Measurements from ENCODE around the gene LGR4. TPM values are rescaled to one million over a fixed set of nuclear protein-coding genes. Genes with fewer than 3 reads are reported as not detected.

LGR4 gene
- total and polyA plus RNA-seq, 2 donors (not counting 1 experiment from before 2014, with no cell fraction given): 0.92 to 3.3 TPM

DNA sequence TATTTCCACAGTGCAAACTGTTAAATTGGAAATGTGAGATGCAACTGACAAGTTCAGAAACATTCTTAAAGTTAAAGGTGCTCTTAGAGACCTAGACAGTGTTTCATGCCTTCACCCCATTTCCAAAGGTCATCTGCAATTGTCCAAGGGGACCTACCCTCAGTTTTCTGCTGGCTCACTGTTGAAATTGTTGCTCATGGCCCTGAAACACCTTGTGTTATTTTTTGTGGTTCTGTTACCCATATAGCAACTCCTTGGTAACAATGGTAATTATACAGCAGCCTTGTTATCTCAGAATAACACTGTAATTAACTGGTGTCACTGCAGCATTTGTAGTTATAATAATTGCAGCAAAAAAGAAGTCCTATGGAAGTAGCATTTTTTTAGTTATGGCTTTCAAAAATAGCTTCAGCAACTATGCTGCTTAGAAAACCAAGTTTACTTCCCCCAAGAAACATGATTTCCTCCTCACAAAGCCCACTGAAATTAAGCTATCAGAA lies 60.3 kb downstream of the LGR4 start:
- H3K4me2 ChIP-seq (replicated peaks; ENCODE audit: low read depth, low read length, poor library complexity, severe bottlenecking): no peak overlapping the region

DNA sequence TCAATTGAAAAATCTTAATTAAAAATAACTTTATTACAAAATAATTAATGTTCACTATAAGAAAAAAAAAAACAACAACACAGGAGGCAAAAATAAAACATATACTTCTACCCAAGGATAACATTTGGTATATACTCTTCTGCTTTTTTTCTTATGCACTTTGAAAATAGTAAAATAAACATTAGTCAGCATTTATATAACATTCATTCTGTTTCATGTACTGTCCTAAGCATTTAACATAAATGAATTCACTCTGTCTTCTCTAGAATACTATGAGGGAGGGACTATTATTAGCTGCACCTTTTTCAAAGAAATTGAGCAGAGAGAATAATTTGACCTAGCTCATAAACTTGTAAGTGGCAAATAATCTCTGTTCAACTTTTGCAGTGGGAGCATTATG lies 61.3 kb downstream of the LGR4 start:
- no peaks in the 10 kb centered on the region for H3K4me1 Mint-ChIP-seq
- POLR2A ChIA-PET: no interaction called here
- H3K27ac Mint-ChIP-seq: no peak overlapping the region
- H3K4me3 Mint-ChIP-seq: no peak overlapping the region
- Histone ChIP-seq H3K27me3 (replicated peaks in 1 of 4; ENCODE audit: control extremely low read depth in 1 of 4, control insufficient read depth in 3 of 4, insufficient read depth in 4 of 4, low read length in 3 of 4) (no peaks in the 10 kb centered on the region), H2AFZ (ENCODE audit: insufficient read depth, low read depth, low read length, poor library complexity, severe bottlenecking) (no peak overlapping the region), H3K79me2 (ENCODE audit: control insufficient read depth, insufficient read depth, low read length) (no peaks in the 10 kb centered on the region), H3K4me1 (ENCODE audit: control insufficient read depth in 2 of 2, insufficient read depth in 2 of 2, low read length in 2 of 2) (no peaks in the 10 kb centered on the region), H3K9me3 (ENCODE audit: control extremely low read depth in 1 of 3, control insufficient read depth in 2 of 3, insufficient read depth in 1 of 3, low read length in 2 of 3) (no peaks in the 10 kb centered on the region), H3K4me2 (replicated peaks; ENCODE audit: low read depth, low read length, poor library complexity, severe bottlenecking) (no peak overlapping the region), H3K4me3 (ENCODE audit: control extremely low read depth in 1 of 5, extremely low read depth in 1 of 5, insufficient read depth in 1 of 5, low read depth in 2 of 5, low read length in 4 of 5) (no peak overlapping the region), H4K20me1 (ENCODE audit: control insufficient read depth, insufficient read depth, low read length, poor library complexity, severe bottlenecking) (no peaks in the 10 kb centered on the region), H3K27ac (ENCODE audit: low read length in 2 of 2) (no peak overlapping the region), H3K9ac (ENCODE audit: low read length) (no peak overlapping the region), H3K36me3 (replicated peaks in 1 of 2; ENCODE audit: control extremely low read depth in 1 of 2, control insufficient read depth in 1 of 2, extremely low read depth in 1 of 2, insufficient read depth in 2 of 2, low read length in 1 of 2) (no peaks in the 10 kb centered on the region)
- TF ChIP-seq, protein P1, sequence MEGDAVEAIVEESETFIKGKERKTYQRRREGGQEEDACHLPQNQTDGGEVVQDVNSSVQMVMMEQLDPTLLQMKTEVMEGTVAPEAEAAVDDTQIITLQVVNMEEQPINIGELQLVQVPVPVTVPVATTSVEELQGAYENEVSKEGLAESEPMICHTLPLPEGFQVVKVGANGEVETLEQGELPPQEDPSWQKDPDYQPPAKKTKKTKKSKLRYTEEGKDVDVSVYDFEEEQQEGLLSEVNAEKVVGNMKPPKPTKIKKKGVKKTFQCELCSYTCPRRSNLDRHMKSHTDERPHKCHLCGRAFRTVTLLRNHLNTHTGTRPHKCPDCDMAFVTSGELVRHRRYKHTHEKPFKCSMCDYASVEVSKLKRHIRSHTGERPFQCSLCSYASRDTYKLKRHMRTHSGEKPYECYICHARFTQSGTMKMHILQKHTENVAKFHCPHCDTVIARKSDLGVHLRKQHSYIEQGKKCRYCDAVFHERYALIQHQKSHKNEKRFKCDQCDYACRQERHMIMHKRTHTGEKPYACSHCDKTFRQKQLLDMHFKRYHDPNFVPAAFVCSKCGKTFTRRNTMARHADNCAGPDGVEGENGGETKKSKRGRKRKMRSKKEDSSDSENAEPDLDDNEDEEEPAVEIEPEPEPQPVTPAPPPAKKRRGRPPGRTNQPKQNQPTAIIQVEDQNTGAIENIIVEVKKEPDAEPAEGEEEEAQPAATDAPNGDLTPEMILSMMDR (IDR thresholded peaks at IDR 0.05): no peak
- no peak for TF ChIP-seq EZH2 (IDR thresholded peaks at IDR 0.05; ENCODE audit: borderline replicate concordance, insufficient read depth, low read depth, low read length, poor library complexity, severe bottlenecking)
- peaks cover 4% of the 10 kb centered on the region for H3K27me3 Mint-ChIP-seq
- H3K9me3 Mint-ChIP-seq (ENCODE audit: insufficient read depth): no peaks in the 10 kb centered on the region
- ATAC-seq (ENCODE audit: low read depth): no peak
- CTCF ChIA-PET: no interaction called here
- no peak for DNase-seq
- intact Hi-C loops (cut with micrococcal nuclease): no loop called here

More for the DNA sequence above, 60.3 kb downstream of the LGR4 start:
- H3K27me3 Mint-ChIP-seq: peaks cover 4% of the 10 kb centered on the region
- H3K36me3 ChIP-seq (replicated peaks in 1 of 2; ENCODE audit: control extremely low read depth in 1 of 2, control insufficient read depth in 1 of 2, extremely low read depth in 1 of 2, insufficient read depth in 2 of 2, low read length in 1 of 2): no peaks in the 10 kb centered on the region
- no peak for TF ChIP-seq EZH2 (IDR thresholded peaks at IDR 0.05; ENCODE audit: borderline replicate concordance, insufficient read depth, low read depth, low read length, poor library complexity, severe bottlenecking)
- TF ChIP-seq, protein P1 (IDR thresholded peaks at IDR 0.05): no peak
- intact Hi-C loops (cut with micrococcal nuclease): no loop called here
- DNase-seq (no peak), ATAC-seq (ENCODE audit: low read depth) (no peak)
- CTCF ChIA-PET: no interaction called here
- no peaks in the 10 kb centered on the region for H3K9me3 ChIP-seq (ENCODE audit: control extremely low read depth in 1 of 3, control insufficient read depth in 2 of 3, insufficient read depth in 1 of 3, low read length in 2 of 3)
- POLR2A ChIA-PET: no interaction called here
- no peak overlapping the region for H3K9ac ChIP-seq (ENCODE audit: low read length)
- H3K4me1 Mint-ChIP-seq: no peaks in the 10 kb centered on the region
- H3K4me1 ChIP-seq (ENCODE audit: control insufficient read depth in 2 of 2, insufficient read depth in 2 of 2, low read length in 2 of 2): no peaks in the 10 kb centered on the region
- no peak overlapping the region for H3K4me3 Mint-ChIP-seq
- H3K27me3 ChIP-seq (replicated peaks in 1 of 4; ENCODE audit: control extremely low read depth in 1 of 4, control insufficient read depth in 3 of 4, insufficient read depth in 4 of 4, low read length in 3 of 4): no peaks in the 10 kb centered on the region
- no peaks in the 10 kb centered on the region for H3K9me3 Mint-ChIP-seq (ENCODE audit: insufficient read depth)
- no peak overlapping the region for H3K4me3 ChIP-seq (ENCODE audit: control extremely low read depth in 1 of 5, extremely low read depth in 1 of 5, insufficient read depth in 1 of 5, low read depth in 2 of 5, low read length in 4 of 5)
- H3K27ac ChIP-seq (ENCODE audit: low read length in 2 of 2): no peak overlapping the region
- no peaks in the 10 kb centered on the region for H3K79me2 ChIP-seq (ENCODE audit: control insufficient read depth, insufficient read depth, low read length)
- no peaks in the 10 kb centered on the region for H4K20me1 ChIP-seq (ENCODE audit: control insufficient read depth, insufficient read depth, low read length, poor library complexity, severe bottlenecking)
- no peak overlapping the region for H2AFZ ChIP-seq (ENCODE audit: insufficient read depth, low read depth, low read length, poor library complexity, severe bottlenecking)
- no peak overlapping the region for H3K27ac Mint-ChIP-seq
